GM06990 (cell line): ENCODE measurements around the gene CCR9.

Experiments used
- DNase-seq: peaks from one replicate; pipeline ENCODE4 v3.0.0-alpha.2; 2011; ENCODE audit not compliant: insufficient read length; ENCODE audit errors: extremely low read depth
- H3K27me3 ChIP-seq: replicated peaks from 2 replicates; pipeline ENCODE4 v1.6.0; 2011; ENCODE audit warnings: low read length; ENCODE audit not compliant: control insufficient read depth, insufficient read depth
- H3K36me3 ChIP-seq: 2 replicates; pipeline ENCODE4 v1.5.1; 2011; ENCODE audit warnings: low read length; ENCODE audit not compliant: control insufficient read depth, insufficient read depth
- H3K4me3 ChIP-seq: replicated peaks from 2 replicates; pipeline ENCODE4 v1.5.1; 2011; ENCODE audit warnings: low read depth, mild to moderate bottlenecking, control low read depth, low read length
- CTCF ChIP-seq: IDR thresholded peaks from 2 replicates; pipeline ENCODE4 v1.5.1; 2011; ENCODE audit warnings: low read length, control low read depth, mild to moderate bottlenecking, inconsistent platforms; ENCODE audit not compliant: insufficient read depth, poor library complexity, severe bottlenecking

CCR9 gene

GRCh38 chr3:45894015-45894414, 7.7 kb downstream of the CCR9 start:
- no peaks in the 10 kb centered on the region for H3K36me3 ChIP-seq
- DNase-seq = no peak
- H3K27me3 ChIP-seq = no peaks in the 10 kb centered on the region; the same call in 1 of the 2 replicates
- H3K4me3 ChIP-seq = no peak overlapping the region
- TF ChIP-seq CTCF = no peak

GRCh38 chr3:45895686-45896468, 9.5 kb downstream of the CCR9 start:
- no peak overlapping the region for H3K4me3 ChIP-seq
- TF ChIP-seq CTCF = no peak
- H3K36me3 ChIP-seq = no peaks in the 10 kb centered on the region
- DNase-seq = no peak
- no peaks in the 10 kb centered on the region; the same call in 1 of the 2 replicates for H3K27me3 ChIP-seq

GRCh38 chr3:45896956-45897355, 10.6 kb downstream of the CCR9 start:
- no peak overlapping the region for H3K4me3 ChIP-seq
- no peaks in the 10 kb centered on the region for H3K36me3 ChIP-seq
- H3K27me3 ChIP-seq = peaks cover 2% of the 10 kb centered on the region
- TF ChIP-seq CTCF = no peak
- no peak for DNase-seq

GRCh38 chr3:45904931-45905330, 18.6 kb downstream of the CCR9 start:
- Histone ChIP-seq H3K27me3 (peaks cover 2% of the 10 kb centered on the region; the same call in 1 of the 2 replicates), H3K4me3 (no peak overlapping the region), H3K36me3 (no peaks in the 10 kb centered on the region)
- no peak for TF ChIP-seq CTCF
- DNase-seq = peak; percentile 41

GRCh38 chr3:45905755-45906154, 19.4 kb downstream of the CCR9 start:
- Histone ChIP-seq H3K27me3 (peaks cover 3% of the 10 kb centered on the region), H3K4me3 (no peak overlapping the region), H3K36me3 (no peaks in the 10 kb centered on the region)
- no peak for TF ChIP-seq CTCF
- DNase-seq = no peak
